Naive thymus-derived CD4-positive, alpha-beta T cell (primary cell): ENCODE measurements around the gene PPFIBP2. TPM values are rescaled to one million over a fixed set of nuclear protein-coding genes. Genes with fewer than 3 reads are reported as not detected.

Experiments used
- ATAC-seq: fragments of 150-1000 bp; cut with Tn5 transposase; 2 replicates; pipeline ENCODE4 v1.10.0; 2021; ENCODE audit warnings: mild to moderate bottlenecking, moderate library complexity
- CTCF ChIA-PET: fragments of 350-600 bp; sonication (Branson Sonifier 250); formaldehyde crosslinking; loops from one replicate; lab custom pipeline; 2021; ENCODE audit warnings: antibody characterized with exemption; lab: Charles Lee
- POLR2A ChIA-PET: fragments of 350-600 bp; sonication (Branson Sonifier 250); formaldehyde crosslinking; loops from one replicate; lab custom pipeline; 2021; ENCODE audit warnings: antibody characterized with exemption, inconsistent platforms; lab: Charles Lee
- DNase-seq, 9 donors: peaks; one replicate each; pipeline versions ENCODE4 v3.0.0 to v3.0.0-alpha.2; 2020 to 2022; ENCODE audit warnings: mixed read lengths in 1 of 9
- H3K27ac ChIP-seq: one replicate; pipeline ENCODE4 v1.7.0; 2013; ENCODE audit warnings: mild to moderate bottlenecking, low read depth, low read length, moderate library complexity
- H3K27me3 ChIP-seq, 2 donors: one replicate each; pipeline ENCODE4 v1.7.0; 2013; ENCODE audit warnings: low read length in 2 of 2, mild to moderate bottlenecking in 2 of 2, moderate library complexity in 2 of 2; ENCODE audit not compliant: control insufficient read depth in 2 of 2, insufficient read depth in 2 of 2
- H3K36me3 ChIP-seq, 3 experiments: 1 replicate in 2 of 3; 2 replicates in 1 of 3; pipeline ENCODE4 v1.7.0; 2013; ENCODE audit warnings: low read length in 3 of 3, mild to moderate bottlenecking in 3 of 3, moderate library complexity in 1 of 3; ENCODE audit not compliant: insufficient read depth in 3 of 3, control insufficient read depth in 2 of 3
- H3K4me1 ChIP-seq, 2 donors: one replicate each; pipeline ENCODE4 v1.7.0; 2013; ENCODE audit warnings: low read length in 2 of 2, mild to moderate bottlenecking in 2 of 2, moderate library complexity in 1 of 2; ENCODE audit not compliant: control insufficient read depth in 2 of 2, insufficient read depth in 2 of 2
- H3K4me3 ChIP-seq: 2 replicates; pipeline ENCODE4 v1.7.0; 2013; ENCODE audit warnings: mild to moderate bottlenecking, low read length
- H3K9me3 ChIP-seq, 3 experiments: 1 replicate in 2 of 3; 2 replicates in 1 of 3; pipeline ENCODE4 v1.7.0; 2013; ENCODE audit warnings: low read length in 3 of 3; ENCODE audit not compliant: control insufficient read depth in 2 of 3
- H3K27ac Mint-ChIP-seq, 9 donors: one replicate each; pipeline ENCODE4 v1.8.0; 2020 to 2022; ENCODE audit warnings: mixed read lengths in 9 of 9, mild to moderate bottlenecking in 8 of 9, moderate library complexity in 5 of 9, inconsistent platforms in 2 of 9
- H3K27me3 Mint-ChIP-seq, 5 donors: one replicate each; pipeline ENCODE4 v1.8.0; 2021 to 2022; ENCODE audit warnings: mixed read lengths in 5 of 5, mild to moderate bottlenecking in 1 of 5
- H3K36me3 Mint-ChIP-seq, 5 donors: one replicate each; pipeline ENCODE4 v1.8.0; 2020 to 2022; ENCODE audit warnings: mixed read lengths in 5 of 5, mild to moderate bottlenecking in 3 of 5, inconsistent platforms in 1 of 5
- H3K4me1 Mint-ChIP-seq, 7 donors: one replicate each; pipeline ENCODE4 v1.8.0; 2020 to 2022; ENCODE audit warnings: mixed read lengths in 7 of 7, mild to moderate bottlenecking in 3 of 7, inconsistent platforms in 1 of 7
- H3K4me3 Mint-ChIP-seq, 10 donors: one replicate each; pipeline ENCODE4 v1.8.0; 2020 to 2022; ENCODE audit warnings: mild to moderate bottlenecking in 10 of 10, mixed read lengths in 10 of 10, moderate library complexity in 6 of 10, inconsistent platforms in 2 of 10
- H3K9me3 Mint-ChIP-seq, 11 donors: one replicate each; pipeline ENCODE4 v1.8.0; 2020 to 2022; ENCODE audit warnings: mixed read lengths in 11 of 11, mild to moderate bottlenecking in 4 of 11, inconsistent platforms in 1 of 11, moderate library complexity in 1 of 11
- intact Hi-C, 2 donors: fragments of 100-400 bp; cut with micrococcal nuclease; formaldehyde crosslinking; loops; one replicate each; pipeline ENCODE4 v1.15.1; 2023
- polyA plus RNA-seq, 2 donors: library from polyadenylated mRNA; unstranded; fragments of 300-500 nt; fragmentation: Illumina TruSeq; gene quantifications; one replicate each; pipeline ENCODE4 v1.2.3, GENCODE V29; 2021
- total RNA-seq, 6 experiments: library from RNA in 5 of 6; stranded (reverse) in 5 of 6; gene quantifications; 1 replicate in 5 of 6; 2 replicates in 1 of 6; pipeline ENCODE4 v1.2.3 and lab custom pipeline; 2021 to 2026

Gene PPFIBP2
- total and polyA plus RNA-seq, 7 experiments from 2014 or later, result 5.7 to 55.6 (median 42.6) TPM

- H3K36me3 ChIP-seq, result peaks cover 0 to 48% (median 7%) of the 10 kb centered on the region in 3 experiments
- H3K36me3 Mint-ChIP-seq, result peaks cover 0 to 85% (median 27%) of the 10 kb centered on the region in 5 donors
- ATAC-seq (no peak), DNase-seq (no peak)
- intact Hi-C loops, result no loop called here
- H3K9me3 ChIP-seq, result no peaks in the 10 kb centered on the region
- H3K27me3 ChIP-seq, result no peaks in the 10 kb centered on the region
- H3K4me3 Mint-ChIP-seq, result no peak overlapping the region
- POLR2A ChIA-PET, result no interaction called here
- H3K4me1 ChIP-seq, result no peaks in the 10 kb centered on the region
- H3K27ac Mint-ChIP-seq, result no peak overlapping the region
- no peak overlapping the region for H3K27ac ChIP-seq
- H3K9me3 Mint-ChIP-seq, result no peaks in the 10 kb centered on the region
- H3K4me3 ChIP-seq, result no peak overlapping the region
- no peaks in the 10 kb centered on the region for H3K27me3 Mint-ChIP-seq
- no peaks in the 10 kb centered on the region for H3K4me1 Mint-ChIP-seq
- CTCF ChIA-PET, result interaction anchor here (0.6 kb wide), 1 partner anchor 1458 kb away, joined by 3 read pairs; no protein-coding TSS in a partner anchor
These were observed 118.4 kb downstream of the PPFIBP2 start for GRCh38 chr11:7632211-7632610.

GRCh38 chr11:7635137-7635536 lies 121.3 kb downstream of the PPFIBP2 start:
- intact Hi-C loops, result no loop called here

GRCh38 chr11:7635708-7636107 lies 121.9 kb downstream of the PPFIBP2 start:
- Histone ChIP-seq H3K27ac (no peak overlapping the region), H3K4me1 (no peaks in the 10 kb centered on the region), H3K4me3 (no peak overlapping the region), H3K36me3 (peaks cover 0 to 57% (median 9%) of the 10 kb centered on the region in 3 experiments), H3K27me3 (no peaks in the 10 kb centered on the region), H3K9me3 (no peaks in the 10 kb centered on the region)
- CTCF ChIA-PET, result no interaction called here
- Mint-ChIP-seq H3K36me3 (peaks cover 0 to 89% (median 23%) of the 10 kb centered on the region in 5 donors), H3K27ac (no peak overlapping the region), H3K4me1 (peaks cover 0 to 4% (median 0%) of the 10 kb centered on the region in 7 donors), H3K9me3 (no peaks in the 10 kb centered on the region), H3K27me3 (no peaks in the 10 kb centered on the region), H3K4me3 (no peak overlapping the region)
- intact Hi-C loops, result no loop called here
- DNase-seq, result no peak
- ATAC-seq, result no peak
- POLR2A ChIA-PET, result no interaction called here

More at GRCh38 chr11:7635137-7635536, 121.3 kb downstream of the PPFIBP2 start:
- no peak for DNase-seq
- Mint-ChIP-seq H3K4me3 (no peak overlapping the region), H3K4me1 (peaks cover 0 to 4% (median 0%) of the 10 kb centered on the region in 7 donors), H3K27me3 (no peaks in the 10 kb centered on the region), H3K9me3 (no peaks in the 10 kb centered on the region), H3K27ac (no peak overlapping the region), H3K36me3 (peaks cover 0 to 89% (median 24%) of the 10 kb centered on the region in 5 donors)
- Histone ChIP-seq H3K36me3 (peaks cover 0 to 53% (median 9%) of the 10 kb centered on the region in 3 experiments), H3K4me3 (no peak overlapping the region), H3K27ac (no peak overlapping the region), H3K9me3 (no peaks in the 10 kb centered on the region), H3K4me1 (no peaks in the 10 kb centered on the region), H3K27me3 (no peaks in the 10 kb centered on the region)
- ChIA-PET CTCF (no interaction called here), POLR2A (no interaction called here)
- ATAC-seq, result no peak

- no peak for ATAC-seq
- Histone ChIP-seq H3K9me3 (no peaks in the 10 kb centered on the region), H3K4me3 (no peak overlapping the region), H3K27ac (no peak overlapping the region), H3K36me3 (peaks cover 0 to 58% (median 9%) of the 10 kb centered on the region in 3 experiments), H3K4me1 (no peaks in the 10 kb centered on the region), H3K27me3 (no peaks in the 10 kb centered on the region)
- ChIA-PET CTCF (no interaction called here), POLR2A (no interaction called here)
- Mint-ChIP-seq H3K27me3 (no peaks in the 10 kb centered on the region), H3K4me3 (no peak overlapping the region), H3K4me1 (peaks cover 0 to 4% (median 0%) of the 10 kb centered on the region in 7 donors), H3K9me3 (no peaks in the 10 kb centered on the region), H3K27ac (no peak overlapping the region), H3K36me3 (peaks cover 0 to 88% (median 23%) of the 10 kb centered on the region in 5 donors)
- DNase-seq, result no peak
- intact Hi-C loops, result no loop called here
These were observed 122.6 kb downstream of the PPFIBP2 start for GRCh38 chr11:7636350-7636749.

GRCh38 chr11:7637447-7638157 lies 123.8 kb downstream of the PPFIBP2 start:
- H3K4me3 ChIP-seq, result no peak overlapping the region
- no peaks in the 10 kb centered on the region for H3K4me1 ChIP-seq
- Mint-ChIP-seq H3K4me3 (no peak overlapping the region), H3K27ac (no peak overlapping the region), H3K36me3 (peaks cover 0 to 89% (median 23%) of the 10 kb centered on the region in 5 donors), H3K27me3 (no peaks in the 10 kb centered on the region), H3K9me3 (no peaks in the 10 kb centered on the region), H3K4me1 (peaks cover 0 to 4% (median 0%) of the 10 kb centered on the region in 7 donors)
- H3K27ac ChIP-seq, result no peak overlapping the region
- intact Hi-C loops, result no loop called here
- POLR2A ChIA-PET, result no interaction called here
- ATAC-seq, result no peak
- no peaks in the 10 kb centered on the region for H3K27me3 ChIP-seq
- no peaks in the 10 kb centered on the region for H3K9me3 ChIP-seq
- DNase-seq, result no peak
- CTCF ChIA-PET, result no interaction called here
- peaks cover 0 to 58% (median 2%) of the 10 kb centered on the region in 3 experiments for H3K36me3 ChIP-seq

- H3K9me3 Mint-ChIP-seq, result no peaks in the 10 kb centered on the region
- Histone ChIP-seq H3K4me3 (no peak overlapping the region), H3K9me3 (no peaks in the 10 kb centered on the region), H3K4me1 (no peaks in the 10 kb centered on the region), H3K36me3 (peaks cover 0 to 53% (median 7%) of the 10 kb centered on the region in 3 experiments), H3K27me3 (no peaks in the 10 kb centered on the region), H3K27ac (no peak overlapping the region)
- no peak for ATAC-seq
- no peak overlapping the region for H3K4me3 Mint-ChIP-seq
- CTCF ChIA-PET, result no interaction called here
- POLR2A ChIA-PET, result no interaction called here
- H3K27ac Mint-ChIP-seq, result no peak overlapping the region
- no peak for DNase-seq
- intact Hi-C loops, result no loop called here
- H3K36me3 Mint-ChIP-seq, result peaks cover 0 to 87% (median 23%) of the 10 kb centered on the region in 5 donors
- H3K27me3 Mint-ChIP-seq, result no peaks in the 10 kb centered on the region
- peaks cover 0 to 4% (median 0%) of the 10 kb centered on the region in 7 donors for H3K4me1 Mint-ChIP-seq
These were observed 125.2 kb downstream of the PPFIBP2 start for GRCh38 chr11:7638710-7639642.
